Upper lobe of right lung (tissue), 1 donor: ENCODE data around the gene SLFNL1. TPM values are rescaled to one million over a fixed set of nuclear protein-coding genes. Genes with fewer than 3 reads are reported as not detected.

Experiments used
- ATAC-seq: fragments of 200-7000 bp; cut with Tn5 transposase; one replicate; pipeline ENCODE4 v1.9.1; 2020; ENCODE audit warnings: mild to moderate bottlenecking, moderate library complexity
- DNase-seq: peaks from one replicate; pipeline ENCODE4 v3.0.0-alpha.2; 2020
- H3K27ac ChIP-seq: fragments of 200-600 bp; one replicate; pipeline ENCODE4 v1.8.0; 2022
- H3K27me3 ChIP-seq: fragments of 200-600 bp; one replicate; pipeline ENCODE4 v1.8.0; 2022; ENCODE audit warnings: mild to moderate bottlenecking
- H3K36me3 ChIP-seq: fragments of 200-600 bp; one replicate; pipeline ENCODE4 v1.8.0; 2022
- H3K4me1 ChIP-seq: fragments of 200-600 bp; one replicate; pipeline ENCODE4 v1.8.0; 2022
- H3K4me3 ChIP-seq: fragments of 200-600 bp; one replicate; pipeline ENCODE4 v1.8.0; 2022; ENCODE audit warnings: mild to moderate bottlenecking
- H3K9me3 ChIP-seq: fragments of 200-600 bp; one replicate; pipeline ENCODE4 v1.8.0; 2022
- intact Hi-C: fragments of 100-400 bp; cut with DNase I; formaldehyde crosslinking; loops from one replicate; pipeline ENCODE4 v1.11.0; 2022
- total RNA-seq: library from RNA; stranded (reverse); fragmentation: NEBNext Ultra II Directional; extraction: Animal tissue kit (Norgen Biotek cat#: 25700); gene quantifications from one replicate; pipeline ENCODE4 v1.2.1, GENCODE V29; 2021
- TF ChIP-seq, protein P1 (sequence below): fragments of 200-600 bp; IDR thresholded peaks from one replicate; pipeline ENCODE4 v1.8.0; 2022; ENCODE audit warnings: antibody characterized with exemption
- donor health status: DM: no; HTN: yes; CAD: no; lungs with severe emphysema.

The SLFNL1 gene
- total RNA-seq, 1 donor from 2014 or later: 2.8 TPM

DNA sequence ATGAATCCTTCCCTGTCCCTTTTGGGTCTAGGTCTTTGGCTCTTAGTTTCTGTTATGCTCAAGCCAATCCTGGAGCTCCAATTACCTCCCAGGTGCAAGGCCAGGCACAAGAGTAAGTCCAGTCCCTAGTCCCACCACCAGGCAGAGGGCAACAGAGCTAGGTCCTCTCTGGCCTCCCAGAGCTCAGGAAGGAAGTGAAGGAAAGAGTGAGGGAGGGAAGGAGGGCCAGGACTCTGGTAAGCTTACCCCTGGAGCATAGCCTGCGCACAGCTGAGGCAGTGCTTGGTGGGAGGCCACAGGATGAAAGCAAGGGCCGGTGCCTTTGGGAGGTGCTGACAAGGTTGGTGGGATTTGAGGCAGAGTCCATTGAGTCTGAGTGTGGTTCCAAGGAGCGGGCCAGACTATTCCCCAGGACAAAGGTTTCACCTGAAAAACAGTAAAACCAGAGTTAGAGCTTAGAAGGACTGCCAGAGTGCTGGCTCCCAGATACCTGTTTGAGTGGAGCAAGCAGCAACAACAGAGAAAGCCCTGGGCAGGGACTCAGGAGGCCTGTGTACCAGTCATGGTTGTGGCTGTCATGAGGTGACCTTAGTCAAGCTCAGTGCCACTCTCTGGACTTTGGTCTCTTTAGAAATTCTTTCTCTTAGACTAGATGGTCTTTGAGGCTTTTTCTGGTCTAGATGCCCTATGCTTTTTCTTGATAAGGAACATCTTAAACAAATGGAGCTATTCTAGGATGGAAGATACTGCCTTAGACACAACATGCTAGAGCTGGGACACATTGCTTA is 15.8 kb upstream of the SLFNL1 start:
- Histone ChIP-seq H3K27me3 (no peaks in the 10 kb centered on the region), H3K4me3 (no peak overlapping the region), H3K27ac (no peak overlapping the region), H3K4me1 (no peaks in the 10 kb centered on the region), H3K9me3 (no peaks in the 10 kb centered on the region), H3K36me3 (peaks cover 35% of the 10 kb centered on the region)
- TF ChIP-seq, protein P1, sequence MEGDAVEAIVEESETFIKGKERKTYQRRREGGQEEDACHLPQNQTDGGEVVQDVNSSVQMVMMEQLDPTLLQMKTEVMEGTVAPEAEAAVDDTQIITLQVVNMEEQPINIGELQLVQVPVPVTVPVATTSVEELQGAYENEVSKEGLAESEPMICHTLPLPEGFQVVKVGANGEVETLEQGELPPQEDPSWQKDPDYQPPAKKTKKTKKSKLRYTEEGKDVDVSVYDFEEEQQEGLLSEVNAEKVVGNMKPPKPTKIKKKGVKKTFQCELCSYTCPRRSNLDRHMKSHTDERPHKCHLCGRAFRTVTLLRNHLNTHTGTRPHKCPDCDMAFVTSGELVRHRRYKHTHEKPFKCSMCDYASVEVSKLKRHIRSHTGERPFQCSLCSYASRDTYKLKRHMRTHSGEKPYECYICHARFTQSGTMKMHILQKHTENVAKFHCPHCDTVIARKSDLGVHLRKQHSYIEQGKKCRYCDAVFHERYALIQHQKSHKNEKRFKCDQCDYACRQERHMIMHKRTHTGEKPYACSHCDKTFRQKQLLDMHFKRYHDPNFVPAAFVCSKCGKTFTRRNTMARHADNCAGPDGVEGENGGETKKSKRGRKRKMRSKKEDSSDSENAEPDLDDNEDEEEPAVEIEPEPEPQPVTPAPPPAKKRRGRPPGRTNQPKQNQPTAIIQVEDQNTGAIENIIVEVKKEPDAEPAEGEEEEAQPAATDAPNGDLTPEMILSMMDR: no peak
- intact Hi-C loops: no loop called here
- no peak for ATAC-seq
- DNase-seq: no peak

DNA sequence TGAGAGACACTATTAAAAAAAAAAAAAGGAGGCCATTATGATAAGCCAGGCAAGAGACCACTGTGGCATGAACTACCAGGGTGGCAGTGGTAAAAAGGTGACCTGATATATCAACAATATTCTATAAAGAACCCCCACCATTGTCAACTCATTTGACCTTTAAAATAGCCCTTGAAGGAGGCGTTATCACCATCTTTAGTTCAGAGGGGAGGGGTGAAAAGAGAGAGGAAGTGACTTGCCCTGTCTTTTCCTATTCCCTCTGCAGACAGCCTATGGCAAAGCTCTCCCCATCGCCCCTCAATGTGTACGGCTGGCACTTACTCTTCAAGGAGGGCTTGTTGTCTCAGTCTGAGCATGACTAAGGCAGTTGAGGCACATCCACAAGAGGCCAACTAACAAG is 11.7 kb upstream of the SLFNL1 start:
- intact Hi-C loops: no loop called here
- Histone ChIP-seq H3K4me3 (no peak overlapping the region), H3K36me3 (peaks cover 47% of the 10 kb centered on the region), H3K9me3 (no peaks in the 10 kb centered on the region), H3K27me3 (no peaks in the 10 kb centered on the region), H3K4me1 (no peaks in the 10 kb centered on the region), H3K27ac (no peak overlapping the region)
- TF ChIP-seq, protein P1: no peak
- DNase-seq (no peak), ATAC-seq (no peak)

DNA sequence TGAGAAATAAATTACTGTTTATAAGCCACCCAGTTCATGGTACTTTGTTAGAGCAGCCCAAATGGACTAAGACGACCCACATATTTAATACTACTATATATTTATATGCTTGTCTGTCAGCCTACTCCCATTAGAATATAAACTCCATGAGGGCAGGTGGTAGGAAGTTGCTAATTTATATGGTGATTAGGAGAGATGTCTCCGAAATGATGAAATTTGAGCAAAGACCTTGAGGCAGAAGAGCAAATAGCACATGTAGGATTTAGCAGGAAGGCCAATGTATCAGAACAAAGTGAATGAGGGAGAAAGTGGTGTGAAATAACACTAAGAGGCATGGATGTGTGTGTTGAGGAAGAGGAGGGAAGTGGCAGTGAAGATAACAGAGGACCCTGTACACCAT is 10.6 kb upstream of the SLFNL1 start:
- no peaks in the 10 kb centered on the region for H3K4me1 ChIP-seq
- DNase-seq (no peak), ATAC-seq (no peak)
- intact Hi-C loops: no loop called here
- no peaks in the 10 kb centered on the region for H3K27me3 ChIP-seq
- H3K9me3 ChIP-seq: no peaks in the 10 kb centered on the region
- no peak overlapping the region for H3K4me3 ChIP-seq
- peaks cover 48% of the 10 kb centered on the region for H3K36me3 ChIP-seq
- H3K27ac ChIP-seq: no peak overlapping the region
- TF ChIP-seq, protein P1: no peak

DNA sequence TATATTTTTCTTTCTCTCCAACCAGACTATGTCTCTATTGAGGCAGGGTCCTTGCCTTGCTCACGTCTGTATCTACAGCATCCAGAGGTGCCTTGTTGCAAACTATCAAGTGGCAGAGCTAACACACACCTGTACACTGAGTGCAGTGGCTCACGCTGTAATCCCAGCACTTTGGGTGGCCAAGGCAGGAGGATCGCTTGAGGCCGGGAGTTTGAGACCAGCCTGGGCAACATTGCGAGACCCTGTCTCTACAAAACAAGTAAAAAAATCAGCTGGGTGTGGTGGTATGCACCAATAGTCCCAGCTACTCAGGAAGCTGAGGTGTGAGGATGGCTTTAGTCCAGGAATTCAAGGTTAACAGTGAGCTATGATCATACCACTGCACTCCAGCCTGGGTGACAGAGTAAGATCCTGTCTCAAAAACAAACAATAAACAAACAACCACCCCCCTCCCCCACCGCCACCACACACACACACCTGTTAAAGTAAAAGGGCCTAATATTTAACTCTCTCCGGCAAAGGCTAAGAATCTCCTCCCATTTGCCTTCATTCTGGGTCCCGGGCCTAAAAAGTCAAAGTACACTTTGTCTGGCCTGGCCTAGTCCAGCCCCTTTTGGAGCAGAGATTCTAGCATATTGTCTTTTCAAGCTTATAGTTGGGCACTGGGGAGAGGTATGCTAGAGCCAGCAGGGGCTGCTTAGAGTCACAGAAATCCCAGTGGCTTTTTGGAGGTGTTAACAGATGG is 9.5 kb upstream of the SLFNL1 start:
- no peaks in the 10 kb centered on the region for H3K9me3 ChIP-seq
- H3K36me3 ChIP-seq: peaks cover 37% of the 10 kb centered on the region
- no peak overlapping the region for H3K27ac ChIP-seq
- intact Hi-C loops: no loop called here
- H3K4me1 ChIP-seq: no peaks in the 10 kb centered on the region
- H3K27me3 ChIP-seq: no peaks in the 10 kb centered on the region
- ATAC-seq (no peak), DNase-seq (no peak)
- TF ChIP-seq, protein P1: no peak
- H3K4me3 ChIP-seq: no peak overlapping the region

DNA sequence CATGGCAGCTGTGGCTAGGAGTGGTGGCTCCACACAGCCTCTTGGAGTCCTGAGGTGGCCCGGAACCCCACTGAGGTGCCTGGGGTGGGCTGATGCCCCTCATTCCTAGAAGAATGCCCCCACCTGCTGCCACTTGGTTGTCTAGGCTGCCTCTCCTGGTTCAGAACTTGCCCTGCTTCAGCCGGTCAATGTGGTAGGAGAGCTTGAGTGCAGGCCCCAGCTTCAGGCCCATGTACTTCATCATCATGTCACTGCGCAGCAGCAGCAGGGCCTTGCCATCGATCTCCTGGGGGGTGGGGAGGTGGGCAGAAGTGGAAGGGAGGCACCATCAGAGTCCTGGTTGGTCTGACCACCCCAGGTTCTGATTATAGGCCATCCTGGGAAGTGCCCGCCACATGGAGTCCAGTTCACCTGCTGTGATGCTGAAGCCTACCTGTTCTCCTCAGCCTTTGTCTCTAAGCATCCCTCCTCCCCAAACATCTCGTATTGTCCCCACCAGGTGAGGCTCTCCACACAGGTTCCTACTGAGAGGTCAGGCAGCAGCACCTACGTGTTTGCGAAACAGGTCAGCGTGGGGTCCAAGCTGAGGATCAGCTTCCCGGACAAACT is 6.6 kb upstream of the SLFNL1 start:
- DNase-seq (no peak), ATAC-seq (no peak)
- Histone ChIP-seq H3K36me3 (peaks cover 27% of the 10 kb centered on the region), H3K4me3 (no peak overlapping the region), H3K4me1 (no peaks in the 10 kb centered on the region), H3K27me3 (no peaks in the 10 kb centered on the region), H3K9me3 (no peaks in the 10 kb centered on the region), H3K27ac (no peak overlapping the region)
- intact Hi-C loops: no loop called here
- TF ChIP-seq, protein P1: no peak
